Hematopoietic multipotent progenitor cell treated with erythropoietin and hydrocortisone succinate and interleukin-3 and kit ligand, for 4 days (in vitro differentiated cells): Measurements from ENCODE around the gene TMEM42.

Experiments used
- DNase-seq: peaks from one replicate; pipeline ENCODE4 v3.0.0-alpha.2; 2015

The TMEM42 gene

GRCh38 chr3:44875596-44875995 is 13.9 kb downstream of the TMEM42 start:
- DNase-seq = no peak

GRCh38 chr3:44877333-44877732 is 15.6 kb downstream of the TMEM42 start:
- no peak for DNase-seq

- DNase-seq = no peak
Measured at GRCh38 chr3:44880284-44880683, 18.6 kb downstream of the TMEM42 start.

- peak; percentile 19 for DNase-seq
Measured at GRCh38 chr3:44883213-44883955, 21.7 kb downstream of the TMEM42 start.

- no peak for DNase-seq
Measured at GRCh38 chr3:44883999-44884431, 22.3 kb downstream of the TMEM42 start.

- no peak for DNase-seq
Measured at GRCh38 chr3:44885618-44886017, 23.9 kb downstream of the TMEM42 start.

GRCh38 chr3:44886561-44886960 is 24.8 kb downstream of the TMEM42 start:
- DNase-seq = no peak

GRCh38 chr3:44887101-44887500 is 25.4 kb downstream of the TMEM42 start:
- no peak for DNase-seq

- no peak for DNase-seq
Measured at GRCh38 chr3:44890258-44890657, 28.5 kb downstream of the TMEM42 start.

GRCh38 chr3:44890852-44891251 is 29.1 kb downstream of the TMEM42 start:
- DNase-seq = no peak

- DNase-seq = no peak
Measured at GRCh38 chr3:44892689-44893088, 31.0 kb downstream of the TMEM42 start.

- DNase-seq = no peak
Measured at GRCh38 chr3:44893097-44893496, 31.4 kb downstream of the TMEM42 start.

- no peak for DNase-seq
Measured at GRCh38 chr3:44894485-44894884, 32.8 kb downstream of the TMEM42 start.

GRCh38 chr3:44896440-44896839 is 34.7 kb downstream of the TMEM42 start:
- DNase-seq = no peak

- DNase-seq = no peak
Measured at GRCh38 chr3:44899683-44900367, 38.1 kb downstream of the TMEM42 start.

- DNase-seq = no peak
Measured at GRCh38 chr3:44902628-44903027, 40.9 kb downstream of the TMEM42 start.

GRCh38 chr3:44903314-44903713 is 41.6 kb downstream of the TMEM42 start:
- DNase-seq = no peak

GRCh38 chr3:44903751-44904150 is 42.0 kb downstream of the TMEM42 start:
- no peak for DNase-seq

- no peak for DNase-seq
Measured at GRCh38 chr3:44905446-44906157, 43.9 kb downstream of the TMEM42 start.

- no peak for DNase-seq
Measured at GRCh38 chr3:44906997-44907396, 45.3 kb downstream of the TMEM42 start.

GRCh38 chr3:44907612-44908011 is 45.9 kb downstream of the TMEM42 start:
- DNase-seq = no peak

GRCh38 chr3:44909063-44909462 is 47.4 kb downstream of the TMEM42 start:
- no peak for DNase-seq

GRCh38 chr3:44910693-44911092 is 49.0 kb downstream of the TMEM42 start:
- no peak for DNase-seq
